Cerebellar nuclear complex (tissue), 1 donor: ENCODE measurements around the gene STYX.
"Not testable (repeated sequence)": the region's sequence is repeated elsewhere in the genome, so short reads cannot be mapped to it uniquely, and the experiment has no call there.

ENCODE experiments used
- DNase-seq, 2 experiments: peaks; one replicate each; lab custom pipeline; 2025; lab: John Stamatoyannopoulos, UW

STYX gene

GRCh38 chr14:52727509-52727908 lies 2.5 kb upstream of the STYX start:
- not testable (repeated sequence) for DNase-seq

DNA sequence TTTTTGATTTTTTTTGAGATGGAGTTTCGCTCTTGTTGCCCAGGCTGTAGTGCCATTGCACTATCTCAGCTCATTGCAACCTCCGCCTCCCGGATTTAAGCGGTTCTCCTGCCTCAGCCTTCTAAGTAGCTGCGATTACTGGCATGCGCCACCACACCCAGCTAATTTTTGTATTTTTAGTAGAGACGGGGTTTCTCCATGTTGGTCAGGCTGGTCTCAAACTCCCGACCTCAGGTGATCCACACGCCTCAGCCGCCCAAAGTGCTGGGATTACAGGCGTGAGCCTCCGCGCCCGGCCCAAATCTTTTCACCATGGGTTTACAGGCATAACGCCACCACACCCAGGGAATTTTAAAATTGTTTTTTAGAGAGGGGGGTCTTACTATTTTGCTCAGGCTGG lies 931 bp upstream of the STYX start:
- not testable (repeated sequence) for DNase-seq

DNA sequence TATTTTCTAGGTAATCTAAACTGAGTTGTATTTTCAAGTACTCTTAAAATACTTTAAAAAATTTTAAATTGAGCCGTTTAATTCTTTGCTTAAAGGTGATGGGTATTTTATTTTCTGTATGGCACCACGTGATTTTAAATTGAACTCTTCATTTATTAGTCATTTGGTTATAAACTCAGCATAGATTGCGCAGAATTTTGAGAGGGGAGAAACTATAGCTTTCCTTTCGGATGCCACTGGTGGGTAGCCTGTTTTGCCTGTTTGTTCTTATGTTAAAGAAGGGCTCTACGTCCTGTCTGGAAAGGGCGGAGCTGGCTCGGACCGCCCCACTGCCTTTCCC lies 411 bp upstream of the STYX start:
- DNase-seq, result no peak

DNA sequence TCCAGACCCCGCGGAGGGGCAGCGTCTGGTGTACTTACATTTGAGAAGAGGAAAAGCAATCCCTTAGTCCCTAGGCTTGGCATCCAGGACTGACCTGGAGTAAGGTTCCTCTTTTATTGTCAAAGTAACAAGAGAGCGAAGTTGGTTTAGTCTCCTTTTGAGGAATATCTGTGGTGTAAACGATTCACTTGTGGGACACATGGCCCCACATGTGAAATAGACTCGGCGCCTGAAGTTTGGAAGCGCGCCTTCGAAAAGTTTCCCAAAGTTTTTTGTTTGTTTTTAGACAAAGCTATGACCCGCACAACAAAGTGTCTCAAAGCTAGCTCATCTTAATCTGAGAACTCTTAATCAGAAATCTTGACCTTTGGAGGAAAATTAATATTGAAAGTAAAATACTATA lies 744 bp downstream of the STYX start:
- no peak for DNase-seq

- DNase-seq, result no peak
Observed at GRCh38 chr14:52733824-52734223, 3.9 kb downstream of the STYX start.

DNA sequence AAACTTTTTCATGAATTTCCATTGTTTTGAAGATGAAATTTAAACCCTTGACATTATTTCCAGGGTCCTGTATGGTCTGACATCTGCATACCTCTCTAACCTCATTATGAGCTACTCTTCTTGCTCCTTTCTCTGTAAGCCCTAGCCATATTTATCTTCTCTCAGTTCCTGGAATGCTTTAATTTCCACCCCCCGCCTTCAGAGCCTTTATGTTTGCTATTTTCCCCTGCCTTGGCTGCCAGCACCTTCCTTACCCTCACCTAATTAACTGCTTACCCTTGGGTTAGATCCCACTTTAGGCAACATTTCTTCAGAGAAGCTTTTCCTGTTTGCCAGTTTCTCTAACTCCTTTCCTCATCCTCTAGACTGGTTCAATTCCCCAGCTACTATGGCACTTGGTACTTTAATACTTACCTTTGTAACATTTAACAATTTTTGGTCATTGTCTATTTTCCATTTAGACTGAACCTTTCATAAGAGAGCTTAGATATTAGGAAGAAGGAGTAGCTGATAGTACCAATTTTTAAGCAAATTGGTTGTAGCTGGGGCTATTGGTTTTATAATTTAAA lies 6.0 kb downstream of the STYX start:
- DNase-seq, result no peak

DNA sequence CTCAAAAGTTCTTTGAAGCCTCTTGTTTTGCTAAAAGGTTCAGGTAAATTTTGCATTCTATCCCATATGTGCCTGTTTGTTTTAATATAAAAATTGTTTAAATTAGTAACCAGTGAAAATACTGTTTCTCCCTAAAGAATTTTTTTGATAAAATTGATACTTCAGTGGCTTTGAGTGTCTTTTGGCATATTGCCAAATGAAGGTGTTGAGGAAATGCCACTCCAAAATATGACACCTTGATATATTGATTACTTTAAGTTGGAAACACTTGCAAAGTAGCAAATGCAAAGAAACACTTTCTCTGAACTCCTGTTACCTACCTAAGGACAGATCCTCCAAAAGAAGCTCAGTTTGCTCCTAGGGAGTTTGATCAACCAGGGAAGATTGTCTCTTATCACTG lies 8.4 kb downstream of the STYX start:
- DNase-seq, result no peak

DNA sequence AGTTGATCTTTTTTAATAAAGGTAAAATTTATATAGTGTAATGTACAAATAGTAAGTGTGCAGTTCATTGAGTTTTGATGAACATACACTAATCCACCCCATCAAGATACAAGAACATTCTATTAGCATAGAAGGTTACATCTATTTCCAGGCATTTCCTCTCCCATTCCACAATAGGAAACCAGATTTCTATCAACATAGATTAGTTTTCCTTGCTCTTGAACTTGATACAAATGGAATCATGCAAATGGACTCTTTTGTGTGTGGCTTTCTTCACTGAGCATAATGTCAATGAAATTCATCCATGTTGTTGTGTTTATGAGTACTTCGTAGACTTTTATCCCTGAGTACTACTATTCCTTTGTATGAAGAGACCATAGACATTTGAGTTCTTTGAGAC lies 10.8 kb downstream of the STYX start:
- DNase-seq, result no peak

DNA sequence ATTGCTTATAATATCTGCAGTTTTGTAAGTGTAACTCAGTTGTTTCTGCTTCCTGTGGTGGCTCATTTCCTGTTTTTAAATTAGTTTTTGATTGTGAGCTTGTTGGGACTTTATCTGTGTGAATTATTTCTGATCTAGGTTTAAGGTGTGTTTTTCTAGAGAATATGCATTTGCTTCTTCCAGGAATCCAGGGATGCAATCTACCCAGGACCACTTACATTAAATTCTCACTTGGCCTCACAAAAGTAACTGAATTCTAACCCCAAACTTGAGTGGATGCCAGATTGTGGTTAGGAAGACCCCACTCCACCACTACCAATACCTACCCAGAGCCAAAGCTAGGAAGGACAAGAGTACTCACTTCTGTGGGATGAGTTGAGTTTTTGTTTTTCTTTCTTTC lies 11.9 kb downstream of the STYX start:
- no peak for DNase-seq

GRCh38 chr14:52748647-52749292 lies 18.8 kb downstream of the STYX start:
- no peak for DNase-seq

DNA sequence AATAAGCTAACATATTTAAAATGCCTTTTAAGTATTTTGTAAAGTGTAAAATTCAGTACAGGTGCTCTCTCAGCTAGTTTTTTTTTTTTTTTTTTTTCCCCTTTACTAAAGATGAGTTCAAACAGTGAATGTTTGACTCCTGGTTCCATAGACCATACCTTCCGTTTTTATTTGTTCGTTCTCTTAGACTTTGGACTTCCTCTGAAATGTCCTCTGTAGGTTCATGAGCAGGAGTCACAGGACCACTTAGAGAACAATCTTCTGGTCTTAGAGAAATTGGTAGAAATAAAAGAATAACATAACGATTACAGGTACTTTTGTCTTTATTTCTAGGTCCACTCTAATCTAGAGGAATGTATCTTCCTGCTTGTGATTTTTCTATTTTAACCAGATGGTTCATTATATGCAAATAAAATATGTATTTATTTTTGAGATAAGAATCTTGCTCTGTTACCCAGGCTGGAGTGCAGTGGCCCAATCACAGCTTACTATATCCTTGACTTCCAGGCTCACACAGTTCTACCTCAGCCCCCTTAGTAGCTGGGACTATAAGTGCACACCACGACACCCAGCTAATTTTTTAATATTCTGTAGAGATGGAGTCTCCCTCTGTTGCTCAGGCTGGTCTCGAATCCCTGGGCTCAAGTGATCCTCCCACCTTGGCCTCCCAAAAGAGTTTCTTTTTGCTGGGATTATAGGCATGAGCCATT lies 25.8 kb downstream of the STYX start:
- no peak for DNase-seq

GRCh38 chr14:52759145-52759544 lies 29.2 kb downstream of the STYX start:
- no peak for DNase-seq

DNA sequence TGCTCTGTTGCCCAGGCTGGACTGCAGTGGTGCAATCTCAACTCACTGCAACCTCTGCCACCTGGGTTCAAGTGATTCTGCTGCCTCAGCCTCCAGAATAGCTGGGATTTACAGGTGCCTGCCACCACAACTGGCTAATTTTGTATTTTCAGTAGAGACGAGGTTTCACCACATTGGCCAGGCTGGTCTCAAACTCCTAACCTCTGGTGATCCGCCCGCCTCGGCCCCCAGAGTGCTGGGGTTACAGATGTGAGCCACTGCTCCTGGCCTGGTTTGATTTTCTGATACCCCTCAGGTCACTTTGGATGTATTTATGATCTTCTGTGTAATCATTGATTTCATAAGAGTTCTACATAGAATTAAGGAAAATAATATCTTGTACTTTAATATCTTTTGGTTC lies 33.0 kb downstream of the STYX start:
- not testable (repeated sequence) for DNase-seq

GRCh38 chr14:52767058-52767833 lies 37.3 kb downstream of the STYX start:
- no peak for DNase-seq

- DNase-seq, result no peak
Observed at GRCh38 chr14:52769887-52770286, 39.9 kb downstream of the STYX start.

DNA sequence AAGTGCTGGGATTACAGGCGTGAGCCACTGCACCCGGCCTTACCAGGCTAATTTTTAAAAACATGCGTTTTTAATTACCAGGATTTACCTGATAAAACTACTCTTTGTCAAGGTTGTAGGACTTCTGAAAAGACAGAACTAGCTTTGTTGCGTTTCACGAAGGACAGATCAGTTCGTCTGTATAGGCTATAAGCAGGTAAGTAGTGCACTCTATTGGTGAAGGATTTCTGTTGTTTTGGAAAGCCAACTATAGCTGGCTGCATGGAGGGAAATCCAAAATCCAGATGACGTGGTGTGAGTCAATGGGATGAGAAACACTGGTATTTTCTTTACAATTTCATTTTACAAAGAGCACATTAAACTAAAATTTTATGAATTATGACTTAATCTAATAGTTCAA lies 46.9 kb downstream of the STYX start:
- DNase-seq, result no peak

GRCh38 chr14:52778702-52779101 lies 48.7 kb downstream of the STYX start:
- no peak for DNase-seq

- no peak for DNase-seq
Observed at GRCh38 chr14:52780893-52781292, 50.9 kb downstream of the STYX start.

DNA sequence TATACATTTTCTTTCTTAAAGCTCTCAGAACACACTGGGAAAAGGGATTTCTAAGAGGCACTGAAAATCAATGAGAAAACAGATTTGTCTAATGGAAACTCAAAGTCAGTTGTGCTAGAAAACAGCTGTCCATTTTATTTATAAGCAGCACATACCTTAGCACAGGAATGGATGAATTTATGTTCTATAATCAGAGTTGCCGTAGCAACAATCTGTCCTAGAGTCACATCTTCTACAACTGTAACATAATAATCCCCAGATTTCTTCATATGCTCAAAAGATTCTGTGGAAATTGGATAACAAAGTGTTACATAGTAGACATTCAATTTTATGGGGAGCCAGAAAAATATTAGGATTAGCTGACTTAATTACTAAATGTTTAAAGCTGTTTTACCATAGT lies 51.7 kb downstream of the STYX start:
- no peak for DNase-seq

GRCh38 chr14:52783206-52783605 lies 53.2 kb downstream of the STYX start:
- DNase-seq, result no peak

- no peak for DNase-seq
Observed at GRCh38 chr14:52786887-52787286, 56.9 kb downstream of the STYX start.

GRCh38 chr14:52789118-52789517 lies 59.2 kb downstream of the STYX start:
- no peak for DNase-seq
